H1 (cell line): ENCODE data around the gene PTPRR. TPM values are rescaled to one million over a fixed set of nuclear protein-coding genes. Genes with fewer than 3 reads are reported as not detected.

Experiments
- CTCF ChIA-PET: fragments of 300-600 bp; sonication (Branson Sonifier 250); formaldehyde crosslinking; loops from one replicate; lab custom pipeline; 2021; ENCODE audit not compliant: partially characterized antibody; lab: Charles Lee
- POLR2A ChIA-PET: fragments of 300-600 bp; sonication (Branson Sonifier 250); formaldehyde crosslinking; loops from one replicate; lab custom pipeline; 2021; ENCODE audit warnings: inconsistent platforms; ENCODE audit not compliant: partially characterized antibody; lab: Charles Lee
- DNase-seq, 2 experiments: peaks; one replicate each; pipeline versions ENCODE4 v3.0.0 to v3.0.0-alpha.2; 2010 to 2022; ENCODE audit warnings: low spot score in 2 of 2, low read depth in 1 of 2, mixed read lengths in 1 of 2
- FAIRE-seq: peaks from 2 replicates; lab custom pipeline; 2011; peaks lifted over from hg19 to GRCh38; lab: Jason Lieb, UNC
- H2AFZ ChIP-seq: 2 replicates; pipeline ENCODE4 v1.8.1; 2012; ENCODE audit warnings: low read length, inconsistent platforms
- H2AK5ac ChIP-seq: 2 replicates; pipeline ENCODE4 v1.6.1; 2013; ENCODE audit warnings: low read depth, low read length
- H2BK120ac ChIP-seq: replicated peaks from 2 replicates; pipeline ENCODE3; 2013; ENCODE audit warnings: low read depth, low read length, inconsistent platforms
- H2BK12ac ChIP-seq: 2 replicates; pipeline ENCODE4 v1.6.1; 2013; ENCODE audit warnings: low read depth, low read length
- H2BK15ac ChIP-seq: 2 replicates; pipeline ENCODE4 v1.6.1; 2013; ENCODE audit warnings: low read length
- H2BK20ac ChIP-seq: 2 replicates; pipeline ENCODE4 v1.6.1; 2013; ENCODE audit warnings: low read length
- H2BK5ac ChIP-seq: 2 replicates; pipeline ENCODE4 v1.6.1; 2013; ENCODE audit warnings: low read depth, low read length
- H3K14ac ChIP-seq: 2 replicates; pipeline ENCODE4 v1.6.1; 2013; ENCODE audit warnings: inconsistent platforms; ENCODE audit not compliant: insufficient read length
- H3K18ac ChIP-seq: 2 replicates; pipeline ENCODE4 v1.6.1; 2013; ENCODE audit warnings: low read length; ENCODE audit errors: extremely low read depth
- H3K23ac ChIP-seq: 2 replicates; pipeline ENCODE4 v1.6.1; 2013; ENCODE audit warnings: inconsistent platforms; ENCODE audit not compliant: insufficient read length
- H3K23me2 ChIP-seq: 2 replicates; pipeline ENCODE4 v1.6.1; 2013; ENCODE audit warnings: low read depth, low read length
- H3K27ac ChIP-seq: 2 replicates; pipeline ENCODE4 v1.6.1; 2011; ENCODE audit warnings: low read depth, low read length, inconsistent platforms
- H3K27me3 ChIP-seq, 4 experiments: replicated peaks in 1 of 4; 1 replicate in 1 of 4; 2 replicates in 3 of 4; pipeline versions ENCODE4 v1.6.1 to v1.8.1; 2011 to 2013; ENCODE audit warnings: low read length in 3 of 4, mild to moderate bottlenecking in 3 of 4, inconsistent platforms in 2 of 4, mixed read lengths in 2 of 4, moderate library complexity in 1 of 4; ENCODE audit not compliant: control insufficient read depth in 3 of 4, insufficient read depth in 3 of 4; ENCODE audit errors: extremely low read depth in 1 of 4
- H3K36me3 ChIP-seq, 4 experiments: 2 replicates each; pipeline versions ENCODE4 v1.6.1 to v1.8.1; 2011 to 2013; ENCODE audit warnings: mild to moderate bottlenecking in 4 of 4, low read length in 3 of 4, moderate library complexity in 2 of 4, control low read depth in 1 of 4, inconsistent platforms in 1 of 4; ENCODE audit not compliant: insufficient read depth in 4 of 4, control insufficient read depth in 2 of 4
- H3K4ac ChIP-seq: replicated peaks from 2 replicates; pipeline ENCODE3; 2013; ENCODE audit warnings: low read length, low read depth, mixed read lengths, inconsistent platforms; ENCODE audit not compliant: insufficient read length
- H3K4me1 ChIP-seq, 4 experiments: replicated peaks in 1 of 4; 1 replicate in 1 of 4; 2 replicates in 3 of 4; pipeline versions ENCODE4 v1.6.1 to v1.8.1; 2011 to 2013; ENCODE audit warnings: low read length in 3 of 4, inconsistent platforms in 2 of 4, mixed read lengths in 1 of 4; ENCODE audit not compliant: insufficient read depth in 4 of 4, control insufficient read depth in 3 of 4
- H3K4me2 ChIP-seq, 2 experiments: 2 replicates each; pipeline versions ENCODE4 v1.6.1 to v1.8.1; 2011 to 2013; ENCODE audit warnings: low read depth in 2 of 2, low read length in 2 of 2, control low read depth in 1 of 2, inconsistent platforms in 1 of 2, mild to moderate bottlenecking in 1 of 2; ENCODE audit not compliant: insufficient read depth in 1 of 2
- H3K4me3 ChIP-seq, 4 experiments: fragments of 200-600, 300-600 bp in 1 of 4; sonication (generic), shearing (Covaris generic), sonication (Bioruptor Twin) in 1 of 4; 2 replicates each; pipeline versions ENCODE4 v1.5.1 to v1.8.1; 2011 to 2016; ENCODE audit warnings: low read length in 4 of 4, low read depth in 3 of 4, control low read depth in 2 of 4, inconsistent platforms in 2 of 4, mild to moderate bottlenecking in 2 of 4, mixed read lengths in 1 of 4, moderate library complexity in 1 of 4; ENCODE audit not compliant: insufficient read depth in 2 of 4; ENCODE audit errors: extremely low read depth in 1 of 4
- H3K56ac ChIP-seq: replicated peaks from 2 replicates; pipeline ENCODE3; 2013; ENCODE audit warnings: low read depth, mild to moderate bottlenecking, mixed read lengths, low read length, inconsistent platforms; ENCODE audit not compliant: insufficient read length
- H3K79me1 ChIP-seq: 2 replicates; pipeline ENCODE4 v1.6.1; 2013; ENCODE audit warnings: low read depth, low read length, control low read depth
- H3K79me2 ChIP-seq, 2 experiments: 2 replicates each; pipeline versions ENCODE4 v1.6.1 to v1.8.1; 2012 to 2013; ENCODE audit warnings: low read length in 2 of 2, mild to moderate bottlenecking in 2 of 2, inconsistent platforms in 1 of 2; ENCODE audit not compliant: insufficient read depth in 2 of 2, control insufficient read depth in 1 of 2
- H3K9ac ChIP-seq, 4 experiments: replicated peaks in 1 of 4; 1 replicate in 1 of 4; 2 replicates in 3 of 4; pipeline versions ENCODE4 v1.6.1 to v1.8.1; 2011 to 2013; ENCODE audit warnings: low read depth in 3 of 4, low read length in 3 of 4, control low read depth in 2 of 4, mild to moderate bottlenecking in 2 of 4, moderate library complexity in 2 of 4, inconsistent platforms in 1 of 4; ENCODE audit errors: extremely low read depth in 1 of 4
- H3K9me3 ChIP-seq, 2 experiments: 2 replicates each; pipeline versions ENCODE4 v1.6.1 to v1.8.1; 2012 to 2013; ENCODE audit warnings: mild to moderate bottlenecking in 2 of 2, moderate library complexity in 2 of 2, control low read depth in 1 of 2, inconsistent platforms in 1 of 2, low read depth in 1 of 2, low read length in 1 of 2, mixed read lengths in 1 of 2; ENCODE audit not compliant: insufficient read depth in 2 of 2
- H4K20me1 ChIP-seq, 2 experiments: replicated peaks in 1 of 2; 2 replicates each; pipeline versions ENCODE3 to v1.8.1; 2011 to 2013; ENCODE audit warnings: inconsistent platforms in 2 of 2, low read length in 2 of 2, mild to moderate bottlenecking in 1 of 2; ENCODE audit not compliant: insufficient read depth in 2 of 2, control insufficient read depth in 1 of 2
- H4K5ac ChIP-seq: 2 replicates; pipeline ENCODE4 v1.6.1; 2013; ENCODE audit warnings: low read length, low read depth, mixed read lengths, inconsistent platforms; ENCODE audit not compliant: insufficient read length
- H4K8ac ChIP-seq: 2 replicates; pipeline ENCODE4 v1.8.0; 2013; ENCODE audit warnings: mild to moderate bottlenecking, moderate library complexity, low read length, inconsistent platforms; ENCODE audit not compliant: insufficient read depth; ENCODE audit errors: extremely low read depth
- H4K91ac ChIP-seq: replicated peaks from 2 replicates; pipeline ENCODE3; 2013; ENCODE audit warnings: low read length, mixed read lengths, inconsistent platforms; ENCODE audit not compliant: insufficient read length
- BCL11A ChIP-seq, 2 experiments: IDR thresholded peaks; one replicate each; pipeline ENCODE4 v1.6.1; 2011; ENCODE audit warnings: low read depth in 2 of 2, low read length in 2 of 2, mild to moderate bottlenecking in 2 of 2
- BRCA1 ChIP-seq: IDR thresholded peaks from 2 replicates; pipeline ENCODE4 v1.6.1; 2012; ENCODE audit warnings: low read depth, low read length, improper control_type of control experiment
- CHD1 ChIP-seq: IDR thresholded peaks from 2 replicates; pipeline ENCODE4 v1.6.1; 2012; ENCODE audit warnings: low read depth, low read length, improper control_type of control experiment
- CHD2 ChIP-seq: IDR thresholded peaks from 2 replicates; pipeline ENCODE4 v1.6.1; 2012; ENCODE audit warnings: low read length, improper control_type of control experiment
- RXRA ChIP-seq: IDR thresholded peaks from 2 replicates; pipeline ENCODE4 v1.6.1; 2011; ENCODE audit warnings: low read depth, mild to moderate bottlenecking, low read length, moderate library complexity; ENCODE audit not compliant: insufficient read depth
- SAP30 ChIP-seq: fragments of 300-600 bp; sonication (generic); IDR thresholded peaks from 2 replicates; pipeline ENCODE4 v1.7.1; 2012; ENCODE audit warnings: low read length, moderate library complexity, mild to moderate bottlenecking, inconsistent platforms; ENCODE audit not compliant: insufficient read depth, insufficient replicate concordance
- SIX5 ChIP-seq: IDR thresholded peaks from 2 replicates; pipeline ENCODE4 v1.6.1; 2011; ENCODE audit warnings: mild to moderate bottlenecking, low read depth, low read length
- SP4 ChIP-seq: IDR thresholded peaks from 2 replicates; pipeline ENCODE4 v1.6.1; 2012; ENCODE audit warnings: low read length, inconsistent platforms
- SRF ChIP-seq: IDR thresholded peaks from 2 replicates; pipeline ENCODE4 v1.6.1; 2011; ENCODE audit warnings: mild to moderate bottlenecking, low read depth, low read length, moderate library complexity
- TAF1 ChIP-seq: IDR thresholded peaks from 2 replicates; pipeline ENCODE4 v1.6.1; 2011; ENCODE audit warnings: mild to moderate bottlenecking, low read depth, low read length
- TCF12 ChIP-seq: IDR thresholded peaks from 2 replicates; pipeline ENCODE4 v1.6.1; 2011; ENCODE audit warnings: low read depth, mild to moderate bottlenecking, low read length
- ZNF274 ChIP-seq: IDR thresholded peaks from 2 replicates; pipeline ENCODE4 v1.7.0; 2012; ENCODE audit warnings: low read length, borderline replicate concordance; ENCODE audit errors: extremely low read depth
- WGBS, 2 experiments: shearing (Covaris generic) in 1 of 2; methylation state at CpG; one replicate each; pipeline versions ENCODE4 v1.1.6 to v1.1.7; 2013 to 2015; ENCODE audit warnings: low lambda C conversion rate in 2 of 2, mixed read lengths in 2 of 2, inconsistent platforms in 1 of 2, low coverage in 1 of 2, missing lambda C conversion rate in 1 of 2; ENCODE audit not compliant: insufficient replicate concordance in 2 of 2, insufficient coverage in 1 of 2, insufficient read length in 1 of 2; ENCODE audit errors: extremely low coverage in 1 of 2, missing lambda C conversion rate in 1 of 2; 5-methylcytosine and 5-hydroxymethylcytosine counted together
- polyA plus RNA-seq, 7 experiments: library from polyadenylated mRNA; depleted of rRNA in 3 of 7; stranded (reverse) in 5 of 7; unstranded in 2 of 7; fragments of >200 nt in 5 of 7; fragments of 200-250 nt in 2 of 7; gene quantifications; 1 replicate in 5 of 7; 2 replicates in 1 of 7; 4 replicates in 1 of 7; pipeline versions ENCODE4 v1.2.1 to v1.2.3, GENCODE V29; 2011 to 2013; ENCODE audit warnings: missing spikeins in 2 of 7, mixed read lengths in 2 of 7
- total RNA-seq: library from RNA; stranded (reverse); fragmentation: NEBNext Ultra II Directional; extraction: Animal tissue kit (Norgen Biotek cat#: 25700); gene quantifications from 2 replicates; pipeline ENCODE4 v1.2.1, GENCODE V29; 2021
- TF ChIP-seq, protein P1 (sequence below): IDR thresholded peaks from 2 replicates; pipeline ENCODE4 v1.6.1; 2012; ENCODE audit warnings: inconsistent platforms

The PTPRR gene
- total and polyA plus RNA-seq, 2 of the 8 experiments (the other 6 are each of a cell fraction or from before 2014, with no cell fraction given), result 0.07 to 0.35 TPM

GRCh38 chr12:70966996-70967790 lies 46.7 kb upstream of the PTPRR start:
- H3K4me1 ChIP-seq, result no peaks in the 10 kb centered on the region
- no peak overlapping the region for H3K23ac ChIP-seq
- no peak overlapping the region for H2BK12ac ChIP-seq
- H3K14ac ChIP-seq, result no peak overlapping the region
- no peak overlapping the region for H2BK5ac ChIP-seq
- H3K79me1 ChIP-seq, result no peaks in the 10 kb centered on the region
- H3K23me2 ChIP-seq, result no peaks in the 10 kb centered on the region
- H2AK5ac ChIP-seq, result no peak overlapping the region
- no peak overlapping the region for H3K56ac ChIP-seq
- CTCF ChIA-PET, result no interaction called here
- no peak overlapping the region for H2BK120ac ChIP-seq
- no peaks in the 10 kb centered on the region for H3K27me3 ChIP-seq
- H3K4me3 ChIP-seq, result no peak overlapping the region
- H2AFZ ChIP-seq, result no peak overlapping the region
- H4K8ac ChIP-seq, result no peak overlapping the region
- DNase-seq (no peak), FAIRE-seq (no peak)
- WGBS, 2 experiments, result 88% methylated on average over 8 of the region's 8 CpGs; no CpG with 5 or more reads in 1 of the 2 experiments
- POLR2A ChIA-PET, result no interaction called here
- no peak overlapping the region for H4K91ac ChIP-seq
- H4K20me1 ChIP-seq, result no peaks in the 10 kb centered on the region
- H3K4ac ChIP-seq, result no peak overlapping the region
- H3K36me3 ChIP-seq, result no peaks in the 10 kb centered on the region
- H2BK15ac ChIP-seq, result no peak overlapping the region
- no peak overlapping the region for H3K4me2 ChIP-seq
- H3K27ac ChIP-seq, result no peak overlapping the region
- H3K79me2 ChIP-seq, result no peaks in the 10 kb centered on the region
- no peak overlapping the region for H3K9ac ChIP-seq
- H4K5ac ChIP-seq, result no peak overlapping the region
- no peak overlapping the region for H3K18ac ChIP-seq
- no peak overlapping the region for H2BK20ac ChIP-seq
- no peaks in the 10 kb centered on the region; a peak in 2 of 4 replicates for H3K9me3 ChIP-seq
- TF ChIP-seq SP4 (no peak), SAP30 (no peak), ZNF274 (no peak), SRF (no peak), CHD1 (no peak), SIX5 (no peak), TAF1 (no peak), TCF12 (no peak), BRCA1 (no peak), BCL11A (IDR thresholded peaks at IDR 0.05; ENCODE audit: low read depth in 2 of 2, low read length in 2 of 2) (no peak), CHD2 (no peak), RXRA (no peak)
- TF ChIP-seq, protein P1, sequence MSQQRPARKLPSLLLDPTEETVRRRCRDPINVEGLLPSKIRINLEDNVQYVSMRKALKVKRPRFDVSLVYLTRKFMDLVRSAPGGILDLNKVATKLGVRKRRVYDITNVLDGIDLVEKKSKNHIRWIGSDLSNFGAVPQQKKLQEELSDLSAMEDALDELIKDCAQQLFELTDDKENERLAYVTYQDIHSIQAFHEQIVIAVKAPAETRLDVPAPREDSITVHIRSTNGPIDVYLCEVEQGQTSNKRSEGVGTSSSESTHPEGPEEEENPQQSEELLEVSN, result no peak
